IPS-20b (cell line): Measurements from ENCODE around the gene SLAMF7.
"Not testable (repeated sequence)": the region's sequence is repeated elsewhere in the genome, so short reads cannot be mapped to it uniquely, and the experiment has no call there.

Source experiments
- H3K27ac ChIP-seq: one replicate; pipeline ENCODE4 v1.5.1; 2013; ENCODE audit warnings: low read length
- H3K27me3 ChIP-seq: 2 replicates; pipeline ENCODE4 v1.6.1; 2013; ENCODE audit warnings: mild to moderate bottlenecking, low read length, inconsistent platforms; ENCODE audit not compliant: insufficient read depth
- H3K36me3 ChIP-seq: 2 replicates; pipeline ENCODE4 v1.6.1; 2013; ENCODE audit warnings: low read depth, mild to moderate bottlenecking, inconsistent platforms, low read length, moderate library complexity; ENCODE audit not compliant: insufficient read depth
- H3K4me1 ChIP-seq: 2 replicates; pipeline ENCODE4 v1.6.1; 2013; ENCODE audit warnings: mild to moderate bottlenecking, control low read depth, inconsistent platforms, low read length, moderate library complexity; ENCODE audit not compliant: insufficient read depth
- H3K4me3 ChIP-seq: 2 replicates; pipeline ENCODE4 v1.5.1; 2013; ENCODE audit warnings: mild to moderate bottlenecking, low read length, inconsistent platforms
- H3K9ac ChIP-seq: 2 replicates; pipeline ENCODE4 v1.6.1; 2013; ENCODE audit warnings: low read depth, mild to moderate bottlenecking, inconsistent platforms, low read length, moderate library complexity
- H3K9me3 ChIP-seq: 2 replicates; pipeline ENCODE4 v1.6.1; 2013; ENCODE audit warnings: mild to moderate bottlenecking, low read depth, low read length, inconsistent platforms; ENCODE audit not compliant: insufficient read depth

Gene SLAMF7

GRCh38 chr1:160739098-160739511, at the start of gene SLAMF7:
Gene SLAMF7, plus strand, starts transcription at chr1:160739247. Its CDS starts 55 bp downstream, at chr1:160739302.
- H3K27me3 ChIP-seq, result no peaks in the 10 kb centered on the region
- H3K4me3 ChIP-seq, result no peak within 1 kb of the TSS
- H3K4me1 ChIP-seq, result no peaks in the 10 kb centered on the region
- peaks cover 4% of the 10 kb centered on the region; the same call in 1 of the 2 replicates for H3K9me3 ChIP-seq
- H3K36me3 ChIP-seq, result no peaks in the 10 kb centered on the region
- H3K27ac ChIP-seq, result no peak within 1 kb of the TSS
- H3K9ac ChIP-seq, result no peak within 1 kb of the TSS

DNA sequence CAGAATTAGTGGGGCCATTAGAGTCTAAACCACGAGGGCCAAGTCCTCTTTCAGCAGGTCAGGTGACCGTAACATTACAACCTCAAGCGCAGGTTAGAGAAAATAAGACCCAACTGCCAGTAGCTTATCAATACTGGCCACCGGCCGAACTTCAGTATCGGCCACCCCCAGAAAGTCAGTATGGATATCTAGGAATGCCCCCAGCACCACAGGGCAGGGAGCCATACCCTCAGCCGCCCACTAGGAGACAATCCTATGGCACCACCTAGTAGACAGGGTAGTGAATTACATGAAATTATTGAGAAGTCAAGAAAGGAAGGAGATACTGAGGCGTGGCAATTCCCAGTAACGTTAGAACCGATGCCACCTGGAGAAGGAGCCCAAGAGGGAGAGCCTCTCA, 46.7 kb upstream of the SLAMF7 start:
- H3K27me3 ChIP-seq, H3K36me3 ChIP-seq, H3K4me3 ChIP-seq, H3K9me3 ChIP-seq, H3K9ac ChIP-seq, H3K27ac ChIP-seq, H3K4me1 ChIP-seq: not testable (repeated sequence)

DNA sequence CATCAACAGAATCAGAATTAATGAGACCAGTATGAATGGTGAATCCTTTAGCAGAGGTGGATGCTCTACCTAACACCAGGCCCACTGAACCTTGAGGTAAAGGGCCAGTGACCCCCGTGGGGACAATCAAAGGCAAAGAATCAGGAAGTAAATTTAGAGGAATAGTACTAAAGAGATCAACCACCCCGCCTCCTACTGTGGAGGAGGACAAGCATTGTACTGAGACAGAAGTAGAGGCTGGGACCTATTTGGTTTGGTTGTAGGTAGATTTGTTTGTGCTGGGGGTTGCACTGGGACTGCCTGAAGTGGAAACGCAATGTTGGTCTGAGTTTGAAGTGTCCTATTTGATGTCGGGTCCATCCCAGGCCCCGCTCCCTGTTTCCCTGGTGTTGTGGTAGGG, 36.9 kb upstream of the SLAMF7 start:
- H3K9ac ChIP-seq, result no peak overlapping the region
- H3K27ac ChIP-seq, result no peak overlapping the region
- peaks cover 2% of the 10 kb centered on the region; the same call in 1 of the 2 replicates for H3K4me1 ChIP-seq
- no peak overlapping the region for H3K4me3 ChIP-seq
- no peaks in the 10 kb centered on the region for H3K9me3 ChIP-seq
- no peaks in the 10 kb centered on the region for H3K27me3 ChIP-seq
- H3K36me3 ChIP-seq, result no peaks in the 10 kb centered on the region

DNA sequence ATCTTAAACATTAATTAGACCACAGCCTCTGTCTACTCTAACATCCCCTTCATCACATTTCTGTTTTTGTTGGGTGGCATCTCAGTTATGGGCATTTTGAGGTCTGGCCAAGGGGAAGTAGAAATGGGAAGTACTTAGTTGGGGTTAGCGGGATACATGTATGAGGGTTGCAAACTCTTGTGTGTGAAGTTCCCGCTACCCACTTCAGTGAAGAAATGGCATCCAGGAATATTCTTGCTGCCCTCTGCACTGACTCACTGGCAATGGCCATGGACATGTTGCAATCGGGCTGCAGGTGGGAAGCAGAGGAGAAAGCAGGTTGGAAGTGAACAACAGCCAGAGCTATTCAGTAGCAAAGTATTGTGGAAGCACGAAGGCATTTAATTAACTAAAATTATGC, 34.8 kb upstream of the SLAMF7 start:
- no peaks in the 10 kb centered on the region for H3K36me3 ChIP-seq
- H3K9me3 ChIP-seq, result no peaks in the 10 kb centered on the region
- H3K27ac ChIP-seq, result no peak overlapping the region
- H3K27me3 ChIP-seq, result no peaks in the 10 kb centered on the region
- H3K4me1 ChIP-seq, result peaks cover 2% of the 10 kb centered on the region; the same call in 1 of the 2 replicates
- no peak overlapping the region for H3K9ac ChIP-seq
- H3K4me3 ChIP-seq, result no peak overlapping the region

DNA sequence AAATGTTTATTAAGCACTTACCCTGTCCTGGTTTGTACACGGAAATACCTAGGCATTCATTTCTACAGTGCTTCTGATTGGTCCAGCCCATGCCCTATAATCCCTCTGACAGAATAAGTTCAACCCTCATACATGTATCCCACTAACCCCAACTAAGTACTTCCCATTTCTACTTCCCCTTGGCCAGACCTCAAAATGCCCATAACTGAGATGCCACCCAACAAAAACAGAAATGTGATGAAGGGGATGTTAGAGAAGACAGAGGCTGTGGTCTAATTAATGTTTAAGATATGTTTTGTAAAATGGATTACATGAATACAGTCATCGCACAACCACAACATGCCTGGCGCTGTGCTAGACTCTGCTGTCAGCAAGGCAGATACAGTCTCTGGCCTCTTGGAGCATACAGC, 33.8 kb upstream of the SLAMF7 start:
- H3K9ac ChIP-seq, H3K27me3 ChIP-seq, H3K4me3 ChIP-seq, H3K36me3 ChIP-seq, H3K9me3 ChIP-seq, H3K27ac ChIP-seq, H3K4me1 ChIP-seq: not testable (repeated sequence)

DNA sequence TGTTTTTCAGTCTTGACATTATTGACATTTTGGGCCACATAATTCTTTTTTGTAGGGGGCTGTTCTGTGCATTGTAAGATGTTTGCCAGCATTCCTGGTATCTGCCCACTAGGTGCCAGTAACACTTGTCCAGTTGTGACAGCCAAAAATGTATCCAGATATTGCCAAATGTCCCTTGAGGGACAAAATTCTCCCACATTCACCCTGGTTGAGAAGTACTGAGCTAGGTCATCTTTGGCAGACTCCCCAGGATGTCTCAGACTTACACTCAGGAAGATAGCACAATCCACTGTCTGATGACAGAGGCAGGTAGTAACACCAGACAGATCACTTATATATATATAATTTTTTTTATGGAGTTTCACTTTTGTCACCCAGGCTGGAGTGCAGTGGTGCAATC, 33.3 kb upstream of the SLAMF7 start:
- H3K9me3 ChIP-seq, result no peaks in the 10 kb centered on the region
- no peaks in the 10 kb centered on the region for H3K27me3 ChIP-seq
- H3K4me3 ChIP-seq, result no peak overlapping the region
- no peaks in the 10 kb centered on the region for H3K36me3 ChIP-seq
- no peak overlapping the region for H3K27ac ChIP-seq
- peaks cover 2% of the 10 kb centered on the region; the same call in 1 of the 2 replicates for H3K4me1 ChIP-seq
- H3K9ac ChIP-seq, result no peak overlapping the region

GRCh38 chr1:160706526-160707235, 32.4 kb upstream of the SLAMF7 start:
- H3K36me3 ChIP-seq, result no peaks in the 10 kb centered on the region
- H3K9me3 ChIP-seq, result no peaks in the 10 kb centered on the region
- H3K4me3 ChIP-seq, result no peak overlapping the region
- H3K4me1 ChIP-seq, result peaks cover 2% of the 10 kb centered on the region; the same call in 1 of the 2 replicates
- no peak overlapping the region for H3K9ac ChIP-seq
- H3K27ac ChIP-seq, result no peak overlapping the region
- H3K27me3 ChIP-seq, result no peaks in the 10 kb centered on the region

DNA sequence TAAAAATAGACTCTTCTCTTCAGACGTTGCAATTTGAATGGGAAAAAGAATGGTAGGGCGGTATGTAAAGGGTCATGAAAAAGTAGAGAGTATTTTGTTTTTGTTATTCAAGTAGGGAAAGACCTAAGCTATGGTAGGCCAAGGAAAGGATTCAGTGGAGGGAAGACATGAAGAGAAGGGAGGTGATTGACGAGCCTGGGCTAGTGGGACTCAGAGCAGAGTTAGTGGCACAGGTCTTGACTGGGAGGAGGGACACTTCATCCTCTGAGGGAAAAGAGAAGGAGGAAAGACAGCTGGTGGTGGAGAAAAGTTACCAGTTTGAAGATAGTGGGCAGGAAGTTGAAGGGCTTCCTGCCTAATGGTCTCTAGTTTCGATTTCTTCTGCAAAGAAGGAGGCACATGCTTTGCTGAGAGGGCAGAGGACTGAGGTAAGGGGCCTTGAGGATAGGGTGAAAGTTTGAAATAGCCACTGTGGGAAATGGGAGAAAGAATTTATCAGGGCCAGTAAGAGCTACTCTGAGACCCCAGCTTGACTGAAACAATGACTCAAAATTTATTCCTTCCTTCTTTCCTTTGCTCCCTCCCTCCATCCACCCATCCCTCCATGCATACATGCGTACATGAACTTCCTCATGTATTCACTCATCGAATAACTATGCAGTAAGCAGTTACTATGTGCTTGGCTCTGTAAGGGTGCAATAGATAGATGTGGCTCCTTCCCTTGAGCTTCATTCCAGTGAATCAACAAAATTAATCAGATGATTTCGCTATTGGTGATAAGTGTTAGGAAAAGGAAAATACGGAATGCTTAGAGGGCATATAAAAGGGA, 31.6 kb upstream of the SLAMF7 start:
- peaks cover 2% of the 10 kb centered on the region; the same call in 1 of the 2 replicates for H3K4me1 ChIP-seq

DNA sequence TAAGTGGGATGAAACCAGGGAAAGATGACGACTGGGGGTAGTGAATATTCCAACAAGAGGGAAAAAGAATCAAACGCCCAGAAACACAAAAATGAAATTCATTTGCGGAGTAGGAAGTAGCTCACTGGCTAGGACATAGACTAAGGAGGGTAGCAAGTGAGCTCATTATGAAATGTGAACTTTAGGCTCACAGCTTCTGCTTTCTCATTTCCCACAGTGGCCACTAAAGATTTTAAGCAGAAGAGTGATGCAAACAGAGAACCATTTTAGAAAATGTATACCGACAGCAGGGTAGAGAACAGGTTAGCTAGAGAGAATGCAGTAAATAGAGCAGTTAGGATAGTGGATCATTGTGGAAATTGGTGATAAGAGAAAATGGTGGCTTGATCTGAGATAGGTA, 30.9 kb upstream of the SLAMF7 start:
- H3K9me3 ChIP-seq, result no peaks in the 10 kb centered on the region

More for the DNA sequence above, 31.6 kb upstream of the SLAMF7 start:
- no peak overlapping the region for H3K4me3 ChIP-seq
- H3K27me3 ChIP-seq, result no peaks in the 10 kb centered on the region
- no peaks in the 10 kb centered on the region for H3K9me3 ChIP-seq
- no peak overlapping the region for H3K27ac ChIP-seq
- no peaks in the 10 kb centered on the region for H3K36me3 ChIP-seq
- no peak overlapping the region for H3K9ac ChIP-seq

DNA sequence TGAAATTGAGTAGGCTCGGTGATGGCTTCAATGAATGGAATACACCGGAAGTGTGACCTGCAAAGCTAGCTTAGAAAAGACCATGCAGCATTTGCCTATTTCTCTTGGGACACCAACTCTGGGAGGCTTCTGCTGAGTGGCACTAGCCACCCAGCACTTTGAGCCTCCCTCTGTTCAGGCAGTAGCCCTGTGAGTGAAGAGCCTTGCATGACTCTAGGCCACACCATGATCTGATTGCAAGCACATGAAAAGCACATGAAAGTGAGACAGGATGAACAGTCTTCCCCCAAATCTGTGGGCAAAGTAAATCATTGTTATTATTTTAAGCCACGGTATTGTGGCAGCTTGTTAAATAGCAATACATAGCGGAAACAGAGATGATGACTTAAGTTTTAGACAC, 30.2 kb upstream of the SLAMF7 start:
- Histone ChIP-seq H3K27ac (no peak overlapping the region), H3K4me3 (no peak overlapping the region), H3K9ac (no peak overlapping the region), H3K9me3 (no peaks in the 10 kb centered on the region), H3K27me3 (no peaks in the 10 kb centered on the region), H3K4me1 (no peaks in the 10 kb centered on the region), H3K36me3 (no peaks in the 10 kb centered on the region)

More for the DNA sequence above, 30.9 kb upstream of the SLAMF7 start:
- Histone ChIP-seq H3K4me3 (no peak overlapping the region), H3K27me3 (no peaks in the 10 kb centered on the region), H3K27ac (no peak overlapping the region), H3K4me1 (peaks cover 2% of the 10 kb centered on the region; the same call in 1 of the 2 replicates), H3K9ac (no peak overlapping the region), H3K36me3 (no peaks in the 10 kb centered on the region)

DNA sequence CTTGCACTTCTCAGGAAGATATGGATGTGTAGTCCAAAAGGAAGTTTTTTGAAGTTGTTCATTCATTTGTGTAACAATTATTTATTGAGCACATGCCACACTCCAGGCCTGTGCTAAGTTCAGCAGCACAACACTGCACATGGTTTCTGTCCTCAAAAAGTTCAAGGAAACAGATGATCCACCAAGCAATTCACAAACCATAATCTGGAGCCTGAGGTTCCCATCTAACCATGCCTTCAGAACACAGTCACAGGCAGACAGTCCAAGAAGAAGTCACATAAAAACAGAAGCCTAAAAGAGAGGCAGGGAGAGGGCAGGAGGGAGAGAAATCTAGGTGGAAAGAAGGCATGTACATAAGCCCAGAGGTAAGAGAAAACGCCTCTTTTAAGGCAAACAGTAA, 29.3 kb upstream of the SLAMF7 start:
- H3K4me1 ChIP-seq, result no peaks in the 10 kb centered on the region

More for the DNA sequence above, 29.3 kb upstream of the SLAMF7 start:
- Histone ChIP-seq H3K9me3 (no peaks in the 10 kb centered on the region), H3K36me3 (no peaks in the 10 kb centered on the region), H3K9ac (no peak overlapping the region), H3K4me3 (no peak overlapping the region), H3K27me3 (no peaks in the 10 kb centered on the region), H3K27ac (no peak overlapping the region)
